ENCODE data around the gene HCN2.

The HCN2 gene

GRCh38 chr19:560121-560520 lies 29.6 kb upstream of the HCN2 start:
- no peak for TF ChIP-seq CTCF (IDR thresholded peaks at IDR 0.05; ENCODE audit: insufficient read depth, low read depth, low read length, missing control alignments)
- H3K4me3 ChIP-seq (ENCODE audit: low read depth, low read length) = no peak overlapping the region
- no peak for DNase-seq (ENCODE audit: low read depth)

GRCh38 chr19:566403-566802 lies 23.3 kb upstream of the HCN2 start:
- TF ChIP-seq CTCF (IDR thresholded peaks at IDR 0.05; ENCODE audit: insufficient read depth, low read depth, low read length, missing control alignments) = no peak
- DNase-seq (ENCODE audit: low read depth) = no peak
- no peak overlapping the region for H3K4me3 ChIP-seq (ENCODE audit: low read depth, low read length)

GRCh38 chr19:566844-567243 lies 22.8 kb upstream of the HCN2 start:
- TF ChIP-seq CTCF (IDR thresholded peaks at IDR 0.05; ENCODE audit: insufficient read depth, low read depth, low read length, missing control alignments) = no peak
- no peak overlapping the region for H3K4me3 ChIP-seq (ENCODE audit: low read depth, low read length)
- no peak for DNase-seq (ENCODE audit: low read depth)

- no peak for TF ChIP-seq CTCF (IDR thresholded peaks at IDR 0.05; ENCODE audit: insufficient read depth, low read depth, low read length, missing control alignments)
- DNase-seq (ENCODE audit: low read depth) = no peak
- no peak overlapping the region for H3K4me3 ChIP-seq (ENCODE audit: low read depth, low read length)
Measured at GRCh38 chr19:567296-567900, 22.3 kb upstream of the HCN2 start.

GRCh38 chr19:570251-570686 lies 19.4 kb upstream of the HCN2 start:
- H3K4me3 ChIP-seq (ENCODE audit: low read depth, low read length) = no peak overlapping the region
- DNase-seq (ENCODE audit: low read depth) = no peak
- TF ChIP-seq CTCF (IDR thresholded peaks at IDR 0.05; ENCODE audit: insufficient read depth, low read depth, low read length, missing control alignments) = no peak

- TF ChIP-seq CTCF (IDR thresholded peaks at IDR 0.05; ENCODE audit: insufficient read depth, low read depth, low read length, missing control alignments) = no peak
- peak overlapping the region; percentile 76 for H3K4me3 ChIP-seq (ENCODE audit: low read depth, low read length)
- DNase-seq (ENCODE audit: low read depth) = peak; percentile 79
Measured at GRCh38 chr19:570937-571565, 18.6 kb upstream of the HCN2 start.

- TF ChIP-seq CTCF (IDR thresholded peaks at IDR 0.05; ENCODE audit: insufficient read depth, low read depth, low read length, missing control alignments) = no peak
- peak overlapping the region; percentile 76 for H3K4me3 ChIP-seq (ENCODE audit: low read depth, low read length)
- DNase-seq (ENCODE audit: low read depth) = peak; percentile 64
Measured at GRCh38 chr19:571566-571974, 18.1 kb upstream of the HCN2 start.

Data from GM12865 (cell line).